Lung (tissue), 12 donors: ENCODE results near the gene ERCC2. TPM values are rescaled to one million over a fixed set of nuclear protein-coding genes. Genes with fewer than 3 reads are reported as not detected.
A peak's percentile ranks its signal among the peaks of the same experiment; 100 is the strongest.

ENCODE experiments used
- ATAC-seq: fragments of 200-7000 bp; cut with Tn5 transposase; one replicate; pipeline ENCODE4 v1.9.1; 2020; ENCODE audit warnings: moderate number of reproducible peaks; ENCODE audit not compliant: insufficient read depth, low FRiP score
- DNase-seq, 3 donors: peaks; one replicate each; pipeline ENCODE4 v3.0.0-alpha.2; 2013 to 2017
- H3K27ac ChIP-seq, 2 donors: one replicate each; pipeline ENCODE4 v1.5.1; 2013; ENCODE audit warnings: mild to moderate bottlenecking in 2 of 2, moderate library complexity in 2 of 2, control low read depth in 1 of 2, inconsistent platforms in 1 of 2, low read depth in 1 of 2, low read length in 1 of 2
- H3K27me3 ChIP-seq, 3 donors: one replicate each; pipeline ENCODE4 v1.5.1; 2013; ENCODE audit warnings: low read length in 2 of 3; ENCODE audit not compliant: control insufficient read depth in 3 of 3, insufficient read depth in 3 of 3
- H3K36me3 ChIP-seq, 4 donors: one replicate each; pipeline ENCODE4 v1.5.1; 2013; ENCODE audit warnings: low read length in 4 of 4, mild to moderate bottlenecking in 1 of 4, moderate library complexity in 1 of 4; ENCODE audit not compliant: control insufficient read depth in 4 of 4, insufficient read depth in 4 of 4
- H3K4me1 ChIP-seq, 5 donors: one replicate each; pipeline ENCODE4 v1.5.1; 2013; ENCODE audit warnings: low read length in 5 of 5, mild to moderate bottlenecking in 2 of 5, moderate library complexity in 1 of 5; ENCODE audit not compliant: control insufficient read depth in 5 of 5, insufficient read depth in 5 of 5
- H3K4me3 ChIP-seq: one replicate; pipeline ENCODE4 v1.5.1; 2013; ENCODE audit warnings: mild to moderate bottlenecking, control low read depth, moderate library complexity
- H3K9ac ChIP-seq, 2 donors: one replicate each; pipeline ENCODE4 v1.5.1; 2013; ENCODE audit warnings: low read length in 2 of 2, control low read depth in 1 of 2; ENCODE audit not compliant: insufficient read depth in 1 of 2
- H3K9me3 ChIP-seq, 4 donors: one replicate each; pipeline ENCODE4 v1.5.1; 2013; ENCODE audit warnings: low read length in 3 of 4, mild to moderate bottlenecking in 1 of 4, moderate library complexity in 1 of 4; ENCODE audit not compliant: control insufficient read depth in 4 of 4, insufficient read depth in 3 of 4
- CTCF ChIP-seq: IDR thresholded peaks from 2 replicates; pipeline ENCODE4 v1.5.1; 2012; ENCODE audit warnings: mild to moderate bottlenecking; ENCODE audit errors: control extremely low read depth, extremely low read depth
- WGBS, 2 donors: extraction: QIAGEN DNeasy Blood & Tissue Kit; methylation state at CpG; one replicate each; pipeline ENCODE4 v1.1.7; 2013; 5-methylcytosine and 5-hydroxymethylcytosine counted together
- polyA plus RNA-seq, 2 donors: library from polyadenylated mRNA; stranded (reverse); fragments of 200-250 nt; gene quantifications; one replicate each; pipeline ENCODE4 v1.2.1, GENCODE V29; 2013
- total RNA-seq, 2 donors: library from RNA; depleted of rRNA in 1 of 2; stranded (reverse); fragments of >200 nt in 1 of 2; gene quantifications; one replicate each; pipeline ENCODE4 v1.2.1, GENCODE V29; 2014 to 2021
- donor health status: control.
- donor health status: control.
- donor health status: Bipolar disorder and iron deficiency.
- donor health status: healthy.
- donor health status: DM: yes; HTN: yes; CAD: no.

Gene ERCC2
- total and polyA plus RNA-seq, 4 donors = 11.9 to 19.9 (median 16.3) TPM

DNA sequence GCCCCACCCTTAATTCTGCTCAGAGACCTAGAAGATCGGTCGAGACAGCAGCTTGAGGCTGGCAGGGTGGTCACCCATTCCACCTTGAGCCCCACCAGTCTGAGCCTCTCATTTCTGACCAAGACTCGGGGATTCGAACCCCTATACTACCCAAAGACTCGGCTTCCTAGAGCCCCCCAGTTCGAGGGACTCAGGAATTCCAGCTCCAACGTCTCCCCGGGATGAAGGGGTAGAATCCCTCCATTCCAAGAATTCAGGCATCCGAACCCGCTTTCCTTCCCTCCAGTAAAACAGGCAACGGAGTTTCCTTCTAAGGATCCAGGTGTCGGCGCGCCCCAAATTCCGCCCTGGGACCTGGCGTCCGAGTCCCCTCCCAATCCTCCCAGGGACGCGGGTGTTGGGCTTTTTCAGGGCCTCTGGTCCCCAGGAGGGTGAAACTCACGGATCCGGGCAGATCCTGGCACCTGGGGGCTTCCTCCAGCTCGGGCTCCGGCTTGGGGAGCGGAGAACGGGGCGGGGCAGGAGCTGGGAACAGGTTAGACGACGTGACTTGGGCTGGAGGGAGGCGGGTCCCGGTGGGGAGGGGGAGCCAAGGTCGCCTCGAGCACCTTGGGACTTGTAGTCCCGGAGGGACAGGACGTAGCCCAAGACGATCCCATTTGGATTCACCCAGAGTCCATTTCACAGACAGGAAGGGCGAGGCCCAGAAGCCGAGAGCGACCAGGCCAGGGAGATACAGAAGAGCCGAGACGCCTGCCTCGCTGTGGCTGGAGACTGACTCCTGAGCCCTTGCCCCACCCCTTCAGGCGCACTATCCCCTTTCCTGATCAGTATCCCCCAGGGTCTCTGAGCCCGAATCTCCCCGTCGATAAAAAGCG lies 34.4 kb upstream of the ERCC2 start, which contains the start of gene PPP1R13L:
Gene PPP1R13L, minus strand, starts transcription at position 513 of the 878 bp plus-strand sequence. CDS start 6,751 bp downstream, outside the sequence.
- Histone ChIP-seq H3K4me1 (peaks cover 3 to 32% (median 13%) of the 10 kb centered on the region in 5 donors), H3K27ac (peak within 1 kb of the TSS; percentile 91 to 93), H3K4me3 (peak within 1 kb of the TSS; percentile 59), H3K9ac (peak within 1 kb of the TSS; percentile 21 to 55), H3K9me3 (no peaks in the 10 kb centered on the region), H3K36me3 (no peaks in the 10 kb centered on the region), H3K27me3 (peaks cover 0 to 34% (median 28%) of the 10 kb centered on the region in 3 donors)
- DNase-seq (peak; percentile 61 to 80 (median 72)), ATAC-seq (peak; percentile 75)
- TF ChIP-seq CTCF = no peak
- 2 to 6% methylated on average over 43 to 46 of the region's 46 CpGs for WGBS, 2 donors

GRCh38 chr19:45403781-45404556 lies 33.6 kb upstream of the ERCC2 start:
- peak overlapping the region; percentile 91 to 93 for H3K27ac ChIP-seq

DNA sequence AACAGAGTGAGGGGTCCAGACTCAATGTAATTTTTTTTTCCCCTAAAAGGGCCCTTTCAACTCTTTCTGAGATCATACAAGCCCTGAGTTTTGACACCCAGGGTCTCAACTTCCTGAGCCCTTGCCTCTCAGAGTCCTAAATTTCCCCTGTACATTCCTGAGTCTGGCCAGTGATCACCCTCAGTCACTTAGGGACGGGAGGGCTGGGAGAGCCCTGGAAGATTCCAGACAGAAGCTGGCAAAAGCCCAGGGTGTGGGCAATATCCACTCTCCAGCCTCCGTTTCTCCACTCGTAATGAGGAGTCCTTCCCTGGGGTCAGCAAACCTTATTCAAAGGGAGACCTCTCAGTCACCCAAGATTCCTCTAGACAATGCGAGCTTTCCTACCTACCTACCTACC lies 32.9 kb upstream of the ERCC2 start:
- H3K4me1 ChIP-seq = peaks cover 3 to 32% (median 13%) of the 10 kb centered on the region in 5 donors
- H3K27ac ChIP-seq = peak overlapping the region in 1 of 2 donors; percentile 91
- WGBS, 2 donors = 52 to 80% methylated on average over 4 of the region's 4 CpGs
- ATAC-seq (no peak), DNase-seq (no peak)
- H3K4me3 ChIP-seq = no peak overlapping the region
- no peaks in the 10 kb centered on the region for H3K36me3 ChIP-seq
- no peak overlapping the region for H3K9ac ChIP-seq
- peaks cover 0 to 34% (median 28%) of the 10 kb centered on the region in 3 donors for H3K27me3 ChIP-seq
- TF ChIP-seq CTCF = no peak
- no peaks in the 10 kb centered on the region for H3K9me3 ChIP-seq

More at GRCh38 chr19:45403781-45404556, 33.6 kb upstream of the ERCC2 start:
- TF ChIP-seq CTCF = no peak
- 23 to 26% methylated on average over 25 of the region's 25 CpGs for WGBS, 2 donors
- Histone ChIP-seq H3K27me3 (peaks cover 0 to 34% (median 28%) of the 10 kb centered on the region in 3 donors), H3K9ac (peak overlapping the region in 1 of 2 donors; percentile 21), H3K4me3 (peak overlapping the region; percentile 59), H3K9me3 (no peaks in the 10 kb centered on the region), H3K4me1 (peaks cover 3 to 32% (median 13%) of the 10 kb centered on the region in 5 donors), H3K36me3 (no peaks in the 10 kb centered on the region)
- DNase-seq = peak; percentile 31 to 53 (median 34)
- no peak for ATAC-seq
